GM12878 (cell line): ENCODE results near the gene GOLPH3. TPM values are rescaled to one million over a fixed set of nuclear protein-coding genes. Genes with fewer than 3 reads are reported as not detected.

Experiments used
- ATAC-seq: fragments of 200-7000 bp; cut with Tn5 transposase; 3 replicates; pipeline ENCODE4 v1.9.1; 2020; ENCODE audit warnings: mild to moderate bottlenecking, moderate library complexity
- BruUV-seq: library from RNA; stranded (reverse); fragments of 400-500 nt; replicated peaks from 2 replicates; lab custom pipeline; 2021; lab: Mats Ljungman, UMichigan
- CTCF ChIA-PET: fragments of 300-600 bp; sonication (Branson Sonifier 250); formaldehyde crosslinking; extraction: SDS; loops from one replicate; lab custom pipeline; 2021; ENCODE audit warnings: inconsistent platforms; lab: Yijun Ruan, JAX
- POLR2A ChIA-PET: fragments of 350-600 bp; formaldehyde crosslinking; extraction: SDS; loops from one replicate; lab custom pipeline; 2021; ENCODE audit warnings: inconsistent platforms; lab: Charles Lee
- RAD21 ChIA-PET: fragments of 300-600 bp; sonication (Branson Sonifier 250); formaldehyde crosslinking; loops from one replicate; lab custom pipeline; 2023; ENCODE audit warnings: antibody characterized with exemption; ENCODE audit not compliant: unreplicated experiment; lab: Charles Lee
- SMC1A ChIA-PET: fragments of 300-600 bp; sonication (Branson Sonifier 250); formaldehyde crosslinking; loops from one replicate; lab custom pipeline; 2023; ENCODE audit not compliant: unreplicated experiment, uncharacterized antibody; lab: Charles Lee
- DNase-seq: peaks from one replicate; pipeline ENCODE4 v3.0.0-alpha.2; 2011; ENCODE audit warnings: low read depth, low spot score
- FAIRE-seq: peaks from 3 replicates; lab custom pipeline; 2011; peaks lifted over from hg19 to GRCh38; lab: Jason Lieb, UNC
- H2AFZ ChIP-seq: 2 replicates; pipeline ENCODE4 v1.6.0; 2011; ENCODE audit warnings: low read depth, low read length, control low read depth; ENCODE audit not compliant: control insufficient read depth
- H3K27ac ChIP-seq: 2 replicates; pipeline ENCODE4 v1.5.1; 2011; ENCODE audit warnings: control low read depth; ENCODE audit not compliant: control insufficient read depth, insufficient read depth
- H3K27me3 ChIP-seq, 2 experiments: replicated peaks in 1 of 2; 2 replicates each; pipeline versions ENCODE4 v1.6.0 to v1.6.1; 2011; ENCODE audit warnings: low read length in 1 of 2; ENCODE audit not compliant: control insufficient read depth in 2 of 2, insufficient read depth in 2 of 2
- H3K36me3 ChIP-seq, 2 experiments: 2 replicates each; pipeline ENCODE4 v1.5.1; 2011; ENCODE audit warnings: low read length in 1 of 2; ENCODE audit not compliant: control insufficient read depth in 2 of 2, insufficient read depth in 2 of 2
- H3K4me1 ChIP-seq: 2 replicates; pipeline ENCODE4 v1.6.1; 2011; ENCODE audit warnings: mild to moderate bottlenecking, low read length, moderate library complexity, mixed read lengths; ENCODE audit not compliant: control insufficient read depth, insufficient read depth
- H3K4me2 ChIP-seq: 2 replicates; pipeline ENCODE4 v1.6.0; 2011; ENCODE audit warnings: control low read depth; ENCODE audit not compliant: control insufficient read depth, insufficient read depth
- H3K4me3 ChIP-seq: fragments of 200-600 bp; sonication (generic); 2 replicates; pipeline ENCODE4 v1.5.1; 2016
- H3K79me2 ChIP-seq: 2 replicates; pipeline ENCODE4 v1.6.0; 2011; ENCODE audit warnings: low read length; ENCODE audit not compliant: control insufficient read depth, insufficient read depth
- H3K9ac ChIP-seq: 2 replicates; pipeline ENCODE4 v1.8.0; 2011; ENCODE audit warnings: low read length, control low read depth, mixed read lengths; ENCODE audit not compliant: control insufficient read depth, insufficient read depth
- H3K9me3 ChIP-seq: replicated peaks from 3 replicates; pipeline ENCODE4 v1.5.1; 2011; ENCODE audit warnings: mild to moderate bottlenecking, low read length; ENCODE audit not compliant: control insufficient read depth, insufficient read depth
- H4K20me1 ChIP-seq: 2 replicates; pipeline ENCODE4 v1.6.0; 2011; ENCODE audit not compliant: control insufficient read depth, insufficient read depth
- CEBPZ ChIP-seq: fragments of 150-350 bp; IDR thresholded peaks from 2 replicates; pipeline ENCODE4 v1.6.1; 2016; ENCODE audit warnings: low read depth, low read length
- CHD2 ChIP-seq: IDR thresholded peaks from 2 replicates; pipeline ENCODE4 v1.6.1; 2011; ENCODE audit warnings: low read depth, low read length, improper control_type of control experiment, borderline replicate concordance
- CHD4 ChIP-seq: fragments of 200-600 bp; sonication (generic); IDR thresholded peaks from 2 replicates; pipeline ENCODE4 v1.6.1; 2016; ENCODE audit warnings: mild to moderate bottlenecking
- E2F8 ChIP-seq: fragments of 450-650 bp; IDR thresholded peaks from 2 replicates; pipeline ENCODE4 v1.6.1; 2018; ENCODE audit warnings: mild to moderate bottlenecking, low read depth, moderate library complexity; ENCODE audit not compliant: partially characterized antibody
- HDAC6 ChIP-seq: fragments of 200-600 bp; sonication (generic); IDR thresholded peaks from one replicate; pipeline ENCODE4 v1.8.0; 2017; ENCODE audit warnings: antibody characterized with exemption; ENCODE audit not compliant: unreplicated experiment
- KAT2A ChIP-seq: conservative IDR thresholded peaks from 2 replicates; pipeline ENCODE4 v1.6.1; 2011; ENCODE audit warnings: low read depth, low read length; ENCODE audit not compliant: control insufficient read depth
- LARP7 ChIP-seq: fragments of 450-650 bp; IDR thresholded peaks from 2 replicates; pipeline ENCODE4 v1.6.1; 2017; ENCODE audit warnings: mild to moderate bottlenecking
- MAX ChIP-seq: IDR thresholded peaks from 2 replicates; pipeline ENCODE4 v1.6.1; 2012; ENCODE audit warnings: low read depth, low read length, improper control_type of control experiment
- MEF2A ChIP-seq: IDR thresholded peaks from 2 replicates; pipeline ENCODE4 v1.6.1; 2011; ENCODE audit warnings: low read depth, mild to moderate bottlenecking, low read length, moderate library complexity; ENCODE audit not compliant: insufficient read depth
- MTA3 ChIP-seq: IDR thresholded peaks from 2 replicates; pipeline ENCODE4 v1.6.1; 2012; ENCODE audit warnings: low read length, inconsistent platforms, borderline replicate concordance
- MXI1 ChIP-seq: fragments of 150-350 bp; IDR thresholded peaks from 2 replicates; pipeline ENCODE4 v1.6.1; 2011; ENCODE audit warnings: low read depth, mild to moderate bottlenecking, inconsistent platforms, low read length, improper control_type of control experiment
- NFYA ChIP-seq: IDR thresholded peaks from 2 replicates; pipeline ENCODE4 v1.6.1; 2011; ENCODE audit warnings: low read depth, mild to moderate bottlenecking, low read length, improper control_type of control experiment, borderline replicate concordance
- PKNOX1 ChIP-seq: fragments of 450-650 bp; IDR thresholded peaks from 2 replicates; pipeline ENCODE4 v1.6.1; 2016; ENCODE audit warnings: mild to moderate bottlenecking
- POU2F2 ChIP-seq: IDR thresholded peaks from 3 replicates; pipeline ENCODE4 v1.6.1; 2011; ENCODE audit warnings: low read depth, mild to moderate bottlenecking, low read length, borderline replicate concordance
- RELA ChIP-seq: fragments of 450-650 bp; IDR thresholded peaks from 2 replicates; pipeline ENCODE4 v1.8.0; 2014; ENCODE audit warnings: borderline replicate concordance; ENCODE audit not compliant: partially characterized antibody
- SMC3 ChIP-seq: IDR thresholded peaks from 2 replicates; pipeline ENCODE4 v1.6.1; 2011; ENCODE audit warnings: low read length, improper control_type of control experiment, borderline replicate concordance
- STAT3 ChIP-seq: IDR thresholded peaks from 2 replicates; pipeline ENCODE4 v1.6.1; 2011; ENCODE audit warnings: low read depth, low read length, improper control_type of control experiment
- SUZ12 ChIP-seq: fragments of 200-600 bp; sonication (generic); IDR thresholded peaks from one replicate; pipeline ENCODE4 v1.6.1; 2018; ENCODE audit warnings: antibody characterized with exemption, mild to moderate bottlenecking; ENCODE audit not compliant: unreplicated experiment
- WGBS: methylation state at CpG from one replicate; pipeline ENCODE4 v1.1.6; 2016; ENCODE audit warnings: low lambda C conversion rate; ENCODE audit not compliant: insufficient replicate concordance, insufficient coverage; ENCODE audit errors: missing lambda C conversion rate; 5-methylcytosine and 5-hydroxymethylcytosine counted together
- in situ Hi-C: fragments of 300-500 bp; cut with MboI; formaldehyde crosslinking; loops from 9 replicates; pipeline ENCODE4 v1.14.3; 2018; ENCODE audit warnings: mixed read lengths
- intact Hi-C: fragments of 100-400 bp; cut with micrococcal nuclease; formaldehyde crosslinking; loops from one replicate; pipeline ENCODE4 v1.14.2; 2022; ENCODE audit not compliant: unreplicated experiment
- polyA plus RNA-seq, 11 experiments: library from polyadenylated mRNA; depleted of rRNA in 4 of 11; unstranded in 6 of 11; stranded (reverse) in 5 of 11; fragments of >200 nt; fragmentation: Nextera tagmentation in 4 of 11; fragmentation: Illumina TruSeq in 1 of 11; extraction: Ambion mirVana in 4 of 11; extraction: Trizol in 1 of 11; gene quantifications; 1 replicate in 1 of 11; 2 replicates in 10 of 11; pipeline versions ENCODE4 v1.2.1 to v1.2.3, GENCODE V29; 2011 to 2016; ENCODE audit warnings: inconsistent platforms in 2 of 11, missing spikeins in 2 of 11, low read depth in 1 of 11
- total RNA-seq, 4 experiments: library from RNA; depleted of rRNA in 3 of 4; stranded (reverse); fragments of >200 nt in 3 of 4; fragmentation: Illumina TruSeq in 1 of 4; extraction: Trizol in 1 of 4; gene quantifications; 2 replicates each; pipeline versions ENCODE4 v1.2.1 to v1.2.3, GENCODE V29; 2013 to 2021

The GOLPH3 gene
- total and polyA plus RNA-seq, 10 of the 15 experiments (the other 5 are each of a cell fraction or from before 2014, with no cell fraction given) = 14.0 to 79.7 (median 43.2) TPM

- FAIRE-seq (no peak), DNase-seq (no peak), ATAC-seq (no peak)
- peak overlapping the region; percentile 41 for H2AFZ ChIP-seq
- H3K36me3 ChIP-seq = no peaks in the 10 kb centered on the region
- CTCF ChIA-PET = interaction anchor here (1.1 to 1.6 kb wide), 2 partner anchors 21 to 24 kb away, joined by 3 read pairs; no protein-coding TSS in a partner anchor
- no peaks in the 10 kb centered on the region for H3K79me2 ChIP-seq
- no peak overlapping the region for H3K4me3 ChIP-seq
- WGBS = 28% methylated on average over 3 of the region's 3 CpGs
- no peaks in the 10 kb centered on the region for H4K20me1 ChIP-seq
- H3K4me1 ChIP-seq = peaks cover 11% of the 10 kb centered on the region
- no TSS peak for BruUV-seq
- peak overlapping the region; percentile 92; the same call in 1 of the 2 replicates for H3K27ac ChIP-seq
- H3K9me3 ChIP-seq = no peaks in the 10 kb centered on the region
- H3K4me2 ChIP-seq = no peak overlapping the region
- H3K27me3 ChIP-seq = no peaks in the 10 kb centered on the region
- TF ChIP-seq NFYA = no peak
- no peak for TF ChIP-seq MEF2A
- no peak for TF ChIP-seq RELA
- no peak for TF ChIP-seq CHD2
- TF ChIP-seq KAT2A = no peak
- no peak for TF ChIP-seq SUZ12
- TF ChIP-seq PKNOX1 = no peak
- TF ChIP-seq MAX = no peak
- TF ChIP-seq CEBPZ = no peak
- TF ChIP-seq SMC3 = no peak
- no peak for TF ChIP-seq CHD4
- TF ChIP-seq MXI1 = no peak
- TF ChIP-seq HDAC6 = no peak
- TF ChIP-seq STAT3 = no peak
- no peak for TF ChIP-seq POU2F2
- TF ChIP-seq MTA3 = no peak
- no peak for TF ChIP-seq E2F8
- TF ChIP-seq LARP7 = no peak
- TF ChIP-seq, all 136 proteins: peak for 0
- ChIA-PET RAD21 (no interaction called here), POLR2A (interaction anchor here (0.6 to 1.0 kb wide), 3 partner anchors 34 to 324 kb away, joined by 3 to 4 read pairs (median 3); no protein-coding TSS in a partner anchor), SMC1A (interaction anchor here (0.7 kb wide), 1 partner anchor 289 kb away, joined by 3 read pairs; no protein-coding TSS in a partner anchor)
- no peak overlapping the region for H3K9ac ChIP-seq
- intact Hi-C loops = loop anchor here (2.0 kb wide), 1 partner anchor 35 kb away; the partner anchor contains the start of gene GOLPH3
- in situ Hi-C loops = no loop called here
Measured at GRCh38 chr5:32210151-32210550, 36.0 kb upstream of the GOLPH3 start.
